Lung microvascular endothelial cell (primary cell): Measurements from ENCODE around the gene CCDC85A. TPM values are rescaled to one million over a fixed set of nuclear protein-coding genes. Genes with fewer than 3 reads are reported as not detected.
A peak's percentile ranks its signal among the peaks of the same experiment; 100 is the strongest.
"Not testable (repeated sequence)": the region's sequence is repeated elsewhere in the genome, so short reads cannot be mapped to it uniquely, and the experiment has no call there.

ENCODE experiments used
- DNase-seq, 2 donors: peaks; one replicate each; pipeline versions ENCODE4 v3.0.0 to v3.0.0-alpha.2; 2010; ENCODE audit warnings: low read depth in 2 of 2
- total RNA-seq: library from RNA; depleted of rRNA; stranded (reverse); fragments of >200 nt; gene quantifications from 2 replicates; pipeline ENCODE4 v1.2.1, GENCODE V29; 2014

CCDC85A gene
- total RNA-seq: 1.4 and 2.6 TPM in 2 replicates

- DNase-seq: peak; percentile 84 to 87
Observed at GRCh38 chr2:56183643-56184499, at the start of gene CCDC85A. Gene CCDC85A (plus strand): TSS chr2:56183990. CDS start chr2:56184625, 635 bp downstream.

DNA sequence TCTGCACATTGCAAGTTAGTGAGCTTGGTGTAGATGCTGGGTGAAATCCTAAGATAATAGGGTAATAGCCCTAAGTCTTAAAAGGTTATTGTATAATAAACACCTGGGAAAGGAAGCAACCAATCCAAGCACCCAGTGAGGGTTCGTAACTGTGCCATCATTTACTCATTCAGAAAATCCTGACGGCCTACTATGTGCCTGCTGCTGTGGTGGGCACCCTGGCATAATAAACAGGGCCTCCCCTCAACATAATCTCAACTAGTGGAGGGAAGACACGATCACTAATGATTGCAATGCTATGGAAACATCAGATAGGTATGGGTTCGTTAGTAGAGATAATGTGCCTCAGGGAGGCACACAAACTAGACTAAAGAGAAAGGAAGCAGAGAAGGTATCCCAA, 48.9 kb upstream of the CCDC85A start:
- no peak for DNase-seq

DNA sequence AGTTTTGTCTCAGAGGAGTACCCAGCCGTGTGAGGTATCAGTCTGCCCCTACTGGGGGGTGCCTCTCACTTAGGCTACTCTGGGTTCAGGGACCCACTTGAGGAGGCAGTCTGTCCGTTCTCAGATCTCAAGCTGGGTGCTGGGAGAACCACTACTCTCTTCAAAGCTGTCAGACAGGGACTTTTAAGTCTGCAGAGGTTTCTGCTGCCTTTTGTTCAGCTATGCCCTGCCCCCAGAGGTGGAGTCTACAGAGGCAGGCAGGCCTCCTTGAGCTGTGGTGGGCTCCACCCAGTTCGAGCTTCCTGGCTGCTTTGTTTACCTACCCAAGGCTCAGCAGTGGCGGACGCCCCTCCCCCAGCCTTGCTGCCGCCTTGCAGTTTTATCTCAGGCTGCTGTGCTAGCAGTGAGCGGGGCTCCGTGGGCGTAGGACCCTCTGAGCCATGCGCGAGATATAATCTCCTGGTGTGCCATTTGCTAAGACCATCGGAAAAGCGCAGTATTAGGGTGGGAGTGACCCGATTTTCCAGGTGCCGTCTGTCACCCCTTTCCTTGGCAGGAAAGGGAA, 41.2 kb upstream of the CCDC85A start:
- not testable (repeated sequence) for DNase-seq

DNA sequence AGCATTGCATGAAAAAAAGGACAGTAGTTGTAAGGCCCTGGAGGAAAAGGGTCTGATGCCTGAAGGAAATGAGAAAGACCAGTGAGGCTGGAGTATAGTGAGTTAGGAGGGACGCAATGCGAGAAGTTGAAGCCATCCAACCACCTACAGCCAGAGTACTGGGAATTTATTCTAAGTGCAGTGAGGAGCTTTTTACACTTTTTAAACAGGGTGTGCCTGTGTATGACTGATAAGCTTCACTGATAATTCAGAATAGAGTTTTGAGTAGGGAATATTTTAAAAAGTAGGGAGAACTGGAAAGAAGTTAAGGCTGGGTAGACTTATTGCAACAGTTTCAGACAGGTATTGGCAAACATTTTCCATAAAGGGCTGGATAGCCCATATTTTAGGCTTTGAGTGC, 35.9 kb upstream of the CCDC85A start:
- no peak for DNase-seq

GRCh38 chr2:56148825-56149224, 35.0 kb upstream of the CCDC85A start:
- no peak for DNase-seq

DNA sequence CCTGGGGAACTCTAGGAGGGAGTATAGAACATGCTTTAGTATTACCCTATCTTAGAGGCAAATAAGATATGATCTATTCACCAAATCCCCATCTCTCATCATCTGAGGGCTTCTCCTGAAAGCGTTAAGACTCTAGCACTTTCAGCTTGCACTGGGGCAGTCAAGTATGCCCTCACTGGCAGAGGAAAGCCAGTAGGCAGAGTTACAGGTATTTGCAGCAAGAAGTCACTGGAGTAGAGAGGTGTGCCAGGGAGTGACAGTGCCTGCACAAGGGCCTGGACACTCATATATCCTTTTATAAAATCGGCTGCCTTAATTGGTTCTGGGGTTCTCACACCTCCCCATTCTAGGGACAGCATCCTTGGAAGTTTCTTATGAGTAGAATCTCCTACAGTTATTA, 31.9 kb upstream of the CCDC85A start:
- no peak for DNase-seq

DNA sequence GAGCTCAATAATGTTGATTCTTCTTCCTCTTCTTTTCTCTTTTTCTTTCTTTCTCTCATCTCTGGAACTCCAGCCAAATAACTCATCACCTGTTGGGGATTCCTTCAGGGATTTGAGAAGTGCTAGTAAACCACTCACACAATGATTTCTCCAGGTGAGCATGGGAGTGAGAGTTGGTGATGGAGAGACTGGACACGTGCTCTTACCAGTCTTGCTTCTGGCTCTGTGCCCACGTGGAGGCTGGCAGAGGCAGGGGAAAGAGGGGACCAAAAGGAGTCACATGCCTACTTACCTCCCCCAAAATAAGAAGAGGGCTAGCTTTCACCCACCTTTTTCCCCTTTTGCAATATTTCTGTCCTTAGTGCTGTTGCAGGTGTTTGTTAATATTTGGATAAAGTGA, 28.6 kb upstream of the CCDC85A start:
- DNase-seq: no peak

GRCh38 chr2:56159875-56160274, 23.9 kb upstream of the CCDC85A start:
- not testable (repeated sequence) for DNase-seq

- peak in 1 of 2 donors; percentile 6 for DNase-seq
Observed at GRCh38 chr2:56167616-56168562, 15.9 kb upstream of the CCDC85A start.

GRCh38 chr2:56169521-56169920, 14.3 kb upstream of the CCDC85A start:
- no peak for DNase-seq

DNA sequence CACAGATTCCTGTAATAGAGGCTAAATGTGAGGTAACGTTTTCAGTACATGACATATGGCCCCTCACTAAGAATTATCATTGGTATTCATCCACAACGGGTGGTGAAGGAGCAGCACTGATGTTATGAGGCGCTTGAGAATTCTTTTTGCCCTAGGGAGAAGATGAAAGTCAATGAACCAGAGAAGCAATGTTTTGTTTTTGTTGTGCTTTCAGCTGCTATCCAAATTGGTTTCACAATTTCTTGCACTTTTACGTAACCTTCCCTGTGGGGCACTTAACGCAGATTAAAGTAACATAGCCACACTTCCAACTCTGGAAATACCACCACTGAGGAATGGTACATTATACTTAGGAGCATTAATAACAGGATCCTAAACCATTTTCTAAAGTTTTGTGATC, 13.3 kb upstream of the CCDC85A start:
- DNase-seq: no peak

GRCh38 chr2:56170988-56171387, 12.8 kb upstream of the CCDC85A start:
- DNase-seq: no peak

DNA sequence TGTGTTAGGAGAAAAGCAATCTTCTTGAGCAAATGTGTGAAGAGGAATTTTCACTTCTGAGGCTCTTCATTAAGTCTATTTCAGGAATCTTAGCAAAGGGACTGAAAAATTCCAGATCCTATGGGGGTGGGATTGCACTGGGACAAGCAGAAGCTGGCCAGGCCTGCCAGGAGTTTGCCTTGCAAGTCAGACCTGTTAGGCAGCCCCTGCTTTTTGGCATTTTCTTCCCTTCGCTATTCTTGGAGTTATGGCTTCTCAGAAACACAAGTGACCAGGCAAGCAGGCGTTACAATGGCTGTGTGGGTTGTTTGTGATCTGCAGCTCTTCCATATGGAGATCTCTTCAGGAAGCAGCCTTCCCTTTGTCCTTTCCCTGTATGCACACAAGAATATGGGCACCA, 8.0 kb upstream of the CCDC85A start:
- DNase-seq: no peak

DNA sequence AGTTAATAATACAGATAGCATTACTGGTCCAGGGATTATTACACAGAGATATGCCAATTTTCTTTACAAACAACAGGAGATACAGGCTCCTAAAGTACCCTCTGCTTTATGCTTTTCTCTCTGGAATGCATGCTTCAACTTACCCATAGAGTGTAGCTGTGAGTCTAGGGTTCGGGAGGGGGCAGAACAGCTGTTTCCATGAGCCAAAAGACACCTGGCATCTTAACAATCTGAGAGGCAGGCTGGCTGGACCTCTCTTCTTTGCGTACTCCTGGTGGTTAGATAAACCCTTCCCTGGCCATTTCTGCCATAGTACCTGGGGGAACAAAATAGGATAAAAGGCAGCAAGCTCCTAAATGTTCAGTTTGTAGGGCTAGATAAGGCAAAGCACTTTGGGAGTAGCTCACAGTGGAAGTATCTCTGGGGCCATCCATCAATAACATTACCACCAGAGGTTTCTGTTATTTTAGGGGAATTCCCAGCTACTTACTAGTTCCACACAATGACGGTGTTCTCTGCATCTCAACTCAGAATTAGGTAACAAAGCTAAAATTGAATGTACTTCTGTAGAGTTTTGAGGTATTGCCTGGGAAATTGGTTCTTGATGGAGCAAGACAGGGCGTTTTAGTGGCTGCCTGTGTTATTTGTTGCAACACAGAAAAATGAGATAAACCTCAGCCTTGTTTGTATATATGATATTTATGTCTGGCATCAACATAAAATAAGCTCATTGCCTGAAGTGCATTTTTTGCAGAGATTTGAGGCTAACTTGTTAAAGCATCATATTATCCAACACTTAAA, 6.2 kb upstream of the CCDC85A start:
- no peak for DNase-seq

DNA sequence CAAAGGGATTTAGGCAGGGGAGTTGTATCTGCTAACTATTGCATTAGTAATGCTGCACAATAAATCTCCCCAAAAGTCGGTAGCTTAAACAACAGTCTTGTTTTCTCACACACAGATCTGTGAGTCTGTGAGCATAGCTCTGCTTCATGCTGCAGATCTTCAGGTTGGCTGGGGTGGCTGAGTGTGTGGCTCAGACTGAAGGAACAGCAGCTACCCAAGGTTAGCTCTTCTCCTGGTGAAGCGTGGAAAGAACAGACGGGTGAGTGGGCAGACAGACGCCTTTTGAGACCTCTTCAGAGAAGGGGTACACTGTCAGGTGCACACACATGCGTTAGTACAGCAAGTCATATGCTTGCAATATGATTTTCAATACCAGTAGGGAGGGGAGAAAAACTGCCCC, 3.9 kb upstream of the CCDC85A start:
- DNase-seq: no peak

GRCh38 chr2:56182420-56182819, 1.4 kb upstream of the CCDC85A start:
- no peak for DNase-seq

- DNase-seq: peak; percentile 12 to 38
Observed at GRCh38 chr2:56184500-56185011, 766 bp downstream of the CCDC85A start.

DNA sequence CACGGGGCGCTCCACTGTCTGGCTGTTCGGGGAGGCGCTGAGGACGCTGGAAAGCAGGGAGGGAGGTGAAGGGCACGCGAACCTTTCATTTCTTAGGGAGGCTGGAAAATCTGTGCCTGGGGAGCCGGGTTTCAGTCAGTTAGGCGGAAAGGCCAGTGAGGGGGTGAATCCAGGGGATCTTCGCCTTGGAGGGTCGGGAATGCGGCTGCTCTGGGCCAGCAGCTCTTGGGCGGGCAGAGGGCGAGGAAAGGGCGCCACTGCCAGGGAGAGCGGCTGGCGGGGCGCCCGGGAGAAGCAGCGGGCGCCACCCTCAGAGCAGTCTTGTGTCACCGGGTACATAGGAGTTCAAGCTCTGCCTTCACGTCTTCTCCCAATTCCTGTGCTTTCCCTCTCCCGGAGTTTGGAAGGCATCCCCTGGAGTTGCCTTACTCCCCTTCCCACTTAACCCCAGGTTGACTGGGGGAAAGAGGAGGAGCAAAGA, 1.4 kb downstream of the CCDC85A start:
- DNase-seq: peak in 1 of 2 donors; percentile 37

- DNase-seq: peak; percentile 50 to 91
Observed at GRCh38 chr2:56185582-56186046, 1.8 kb downstream of the CCDC85A start.

GRCh38 chr2:56191617-56192016, 7.8 kb downstream of the CCDC85A start:
- DNase-seq: peak; percentile 59 to 74
